K562 treated with DMSO at 1 percent for 48 hours (cell line): ENCODE results near the gene SLFN12. TPM values are rescaled to one million over a fixed set of nuclear protein-coding genes. Genes with fewer than 3 reads are reported as not detected.

ENCODE experiments used
- total RNA-seq: library from RNA; unstranded; fragments of 300-600 nt; gene quantifications from 2 replicates; pipeline ENCODE4 v1.2.3, GENCODE V29; 2022; ENCODE audit warnings: low replicate concordance; ENCODE audit errors: extremely low read depth

SLFN12 gene
- not detected in 2 replicates for total RNA-seq

DNA sequence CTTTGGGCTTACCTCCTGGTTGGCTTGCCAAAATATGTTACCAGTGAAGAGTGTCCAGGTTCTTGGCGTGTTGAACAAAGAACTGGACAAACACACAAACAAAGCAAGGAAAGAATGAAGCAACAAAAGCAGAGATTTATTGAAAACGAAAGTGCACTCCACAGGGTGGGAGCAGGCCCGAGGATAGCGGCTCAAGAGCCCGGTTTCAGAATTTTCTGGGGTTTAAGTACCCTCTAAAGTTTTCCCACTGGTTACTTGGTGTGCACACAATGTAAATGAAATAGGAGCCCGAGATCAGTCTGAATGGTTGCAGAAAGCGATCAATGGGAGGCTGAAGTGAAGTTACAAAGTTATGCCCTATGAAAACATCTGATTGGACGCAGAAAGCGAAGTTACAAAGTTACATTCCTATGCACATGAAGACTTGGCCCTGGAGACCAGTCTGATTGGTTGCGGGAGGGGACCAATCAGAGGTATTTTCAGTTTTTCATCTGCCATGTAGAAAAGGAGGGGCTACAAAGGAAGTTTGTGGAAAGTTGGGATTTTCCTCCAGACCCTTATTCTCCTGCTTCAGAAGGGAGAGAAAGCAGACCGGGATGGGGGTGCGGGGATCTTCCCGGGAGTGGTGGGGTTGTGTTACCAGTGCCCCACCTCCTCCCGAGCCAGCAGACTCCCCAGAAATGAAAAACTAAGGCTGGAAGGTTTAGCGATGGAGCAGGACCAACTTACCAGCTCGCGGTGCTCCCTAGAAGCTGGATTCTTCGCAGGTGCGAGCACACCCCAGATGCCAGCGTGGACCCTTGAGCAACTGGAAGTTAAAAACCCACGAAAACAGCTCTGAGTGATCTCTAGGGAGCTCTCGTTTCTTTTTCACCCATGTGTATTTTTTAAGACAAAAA lies at the start of gene SLFN12:
Gene SLFN12, minus strand, starts transcription at position 325 of the 899 bp plus-strand sequence. CDS start 9,472 bp downstream, outside the sequence.

DNA sequence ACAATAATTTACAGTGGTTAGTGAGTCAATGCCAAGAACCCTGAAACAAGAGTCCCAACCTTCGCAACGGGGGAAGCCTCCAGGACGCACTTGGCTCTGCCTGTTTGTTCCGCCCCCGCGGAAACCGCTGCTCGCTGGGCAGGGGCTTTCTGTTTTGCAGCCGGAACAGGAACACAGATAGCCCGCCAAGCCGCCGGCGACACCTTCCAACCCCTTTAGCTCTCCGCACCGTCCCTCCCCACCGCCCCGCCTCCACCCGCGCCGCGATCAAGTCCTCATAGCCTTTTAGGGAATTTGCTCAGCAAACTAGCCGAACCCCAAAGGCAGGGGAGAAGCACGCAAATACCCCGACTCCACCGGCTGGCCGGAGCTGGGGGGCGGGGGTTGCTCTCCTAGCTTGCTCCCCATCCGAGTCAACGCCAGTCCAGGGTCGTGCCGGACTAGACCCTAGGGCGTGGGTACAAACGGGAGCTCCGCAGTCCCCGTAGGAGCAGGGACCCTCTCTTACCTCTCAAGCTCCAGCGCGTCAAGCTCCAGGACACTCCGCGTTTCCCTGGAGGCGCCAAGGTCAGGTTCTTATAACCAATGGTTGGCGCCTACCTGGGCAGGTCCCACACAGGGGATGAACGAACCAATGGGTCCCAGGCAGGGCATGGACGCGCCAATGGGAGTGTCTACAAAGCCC lies 16.1 kb upstream of the SLFN12 start, which contains the start of gene SLFN13:
Gene SLFN13, minus strand, starts transcription at position 553 of the 685 bp plus-strand sequence. CDS start 3,086 bp downstream, outside the sequence.

DNA sequence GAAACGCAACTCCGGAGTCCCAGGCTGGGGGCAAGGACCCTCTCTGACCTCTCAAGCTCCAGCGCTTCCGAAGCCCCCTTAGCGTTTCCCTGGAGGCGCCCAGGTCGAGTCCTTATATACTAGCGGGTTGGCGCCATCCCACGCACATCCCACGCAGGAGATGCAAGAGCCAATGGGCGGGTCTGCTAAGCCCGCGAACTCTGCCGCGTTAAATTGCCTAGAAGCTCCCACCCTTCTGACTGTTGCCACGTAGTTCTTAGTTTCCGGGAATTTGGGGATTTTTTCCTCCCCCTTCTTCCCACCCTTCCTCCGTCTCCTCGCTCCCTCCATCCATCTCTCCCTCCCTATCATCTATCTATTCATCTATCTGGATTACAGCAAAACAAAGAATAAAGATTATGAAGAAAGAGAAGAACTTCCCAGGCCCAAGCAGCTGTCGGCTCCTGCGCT lies 58.7 kb downstream of the SLFN12 start, which contains the start of gene SLFN11:
Gene SLFN11, minus strand, starts transcription at position 88 of the 450 bp plus-strand sequence. CDS start 9,814 bp downstream, outside the sequence.

Other genes with a start within 250 kb of the SLFN12 start
- gene SLC35G3, start 238.1 kb downstream of the SLFN12 start, total RNA-seq: not detected in 2 replicates
- gene SLFN5, start 189.4 kb downstream of the SLFN12 start, total RNA-seq: not detected in 2 replicates
- not detected in 2 replicates for gene SLFN11, start 58.9 kb downstream of the SLFN12 start, total RNA-seq
- gene SLFN13, start 16.3 kb upstream of the SLFN12 start, total RNA-seq: not detected in 2 replicates
- gene SLFN12L, start 105.2 kb upstream of the SLFN12 start, total RNA-seq: not detected in 2 replicates
- not detected in 2 replicates for gene SLFN14, start 128.3 kb upstream of the SLFN12 start, total RNA-seq
- not detected in 2 replicates for gene PEX12, start 146.1 kb upstream of the SLFN12 start, total RNA-seq
- 113 TPM in 1 of 2 replicates, not detected in the other for gene AP2B1, start 154.8 kb upstream of the SLFN12 start, total RNA-seq